Stimulated activated naive CD8-positive, alpha-beta T cell treated with anti-CD3 and anti-CD28 coated beads, Interleukin-15, amount 100 ng/mL, for 72 hours (primary cell): ENCODE data around the gene EZH2.
A peak's percentile ranks its signal among the peaks of the same experiment; 100 is the strongest.

Source experiments
- ATAC-seq: fragments of 150-1000 bp; cut with Tn5 transposase; 2 replicates; pipeline ENCODE4 v1.10.0; 2021; ENCODE audit warnings: mild to moderate bottlenecking, moderate library complexity
- DNase-seq, 2 donors: peaks; one replicate each; pipeline ENCODE4 v3.0.0; 2021 to 2022
- H3K27ac Mint-ChIP-seq, 2 donors: one replicate each; pipeline ENCODE4 v1.8.0; 2022; ENCODE audit warnings: mild to moderate bottlenecking in 2 of 2, mixed read lengths in 2 of 2, moderate library complexity in 2 of 2
- H3K27me3 Mint-ChIP-seq: one replicate; pipeline ENCODE4 v1.8.0; 2022; ENCODE audit warnings: mixed read lengths
- H3K4me1 Mint-ChIP-seq: one replicate; pipeline ENCODE4 v1.8.0; 2022; ENCODE audit warnings: mild to moderate bottlenecking, mixed read lengths
- H3K4me3 Mint-ChIP-seq, 2 donors: one replicate each; pipeline ENCODE4 v1.8.0; 2022; ENCODE audit warnings: mild to moderate bottlenecking in 2 of 2, mixed read lengths in 2 of 2, moderate library complexity in 1 of 2
- H3K9me3 Mint-ChIP-seq, 2 donors: one replicate each; pipeline ENCODE4 v1.8.0; 2022; ENCODE audit warnings: mixed read lengths in 2 of 2

EZH2 gene

DNA sequence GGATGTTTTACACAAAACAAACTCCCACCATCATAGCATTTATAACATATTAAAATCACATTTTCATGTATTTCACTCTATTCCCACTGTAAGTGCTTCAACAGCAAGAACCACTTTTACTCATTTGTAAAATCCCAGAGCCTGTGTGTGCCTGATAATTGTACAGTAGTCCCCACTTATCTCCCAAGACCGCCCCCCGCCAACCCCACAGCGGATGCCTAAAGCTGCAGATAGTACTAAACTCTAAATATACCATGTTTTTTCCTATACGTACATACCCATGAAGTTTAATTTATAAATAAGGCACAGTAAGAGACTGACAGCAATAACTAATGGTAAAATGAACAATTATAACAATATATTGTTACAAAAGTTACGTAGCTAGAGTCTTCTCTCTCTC, 33.5 kb downstream of the EZH2 start:
- peaks cover 45% of the 10 kb centered on the region for H3K4me1 Mint-ChIP-seq
- peak overlapping the region in 1 of 2 donors; percentile 34 for H3K27ac Mint-ChIP-seq
- no peaks in the 10 kb centered on the region for H3K27me3 Mint-ChIP-seq
- DNase-seq (no peak), ATAC-seq (no peak)
- H3K4me3 Mint-ChIP-seq: no peak overlapping the region
- no peaks in the 10 kb centered on the region for H3K9me3 Mint-ChIP-seq

- DNase-seq (no peak), ATAC-seq (no peak)
- peaks cover 45% of the 10 kb centered on the region for H3K4me1 Mint-ChIP-seq
- H3K27me3 Mint-ChIP-seq: no peaks in the 10 kb centered on the region
- no peak overlapping the region for H3K27ac Mint-ChIP-seq
- no peaks in the 10 kb centered on the region for H3K9me3 Mint-ChIP-seq
- no peak overlapping the region for H3K4me3 Mint-ChIP-seq
Observed at GRCh38 chr7:148849393-148850098, 34.5 kb downstream of the EZH2 start.

- Mint-ChIP-seq H3K4me3 (no peak overlapping the region), H3K27ac (no peak overlapping the region), H3K9me3 (no peaks in the 10 kb centered on the region), H3K27me3 (no peaks in the 10 kb centered on the region), H3K4me1 (peaks cover 38% of the 10 kb centered on the region)
- DNase-seq (no peak), ATAC-seq (no peak)
Observed at GRCh38 chr7:148847815-148848734, 36.0 kb downstream of the EZH2 start.

DNA sequence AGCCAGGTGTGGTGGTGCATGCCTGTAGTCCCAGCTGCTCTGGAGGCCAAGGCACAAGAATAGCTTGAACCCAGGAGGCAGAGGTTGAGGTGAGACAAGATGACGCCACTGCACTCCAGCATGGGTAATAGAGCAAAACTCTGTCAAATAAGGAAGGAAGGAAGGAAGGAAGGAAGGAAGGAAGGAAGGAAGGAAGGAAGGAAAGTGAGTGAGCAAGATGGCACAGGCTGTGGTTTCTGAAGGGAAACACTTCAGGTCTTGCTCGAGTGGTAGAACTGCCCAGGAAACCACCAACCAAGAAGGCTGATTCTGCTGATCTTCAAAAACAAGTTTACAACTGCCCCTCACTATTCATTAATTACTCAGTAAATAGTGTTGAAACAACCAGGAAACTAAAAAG, 45.2 kb downstream of the EZH2 start:
- H3K27ac Mint-ChIP-seq: peak overlapping the region in 1 of 2 donors; percentile 75
- DNase-seq: no peak
- no peaks in the 10 kb centered on the region for H3K27me3 Mint-ChIP-seq
- no peaks in the 10 kb centered on the region for H3K9me3 Mint-ChIP-seq
- H3K4me1 Mint-ChIP-seq: peaks cover 32% of the 10 kb centered on the region
- no peak overlapping the region for H3K4me3 Mint-ChIP-seq
- peak; percentile 58 for ATAC-seq

DNA sequence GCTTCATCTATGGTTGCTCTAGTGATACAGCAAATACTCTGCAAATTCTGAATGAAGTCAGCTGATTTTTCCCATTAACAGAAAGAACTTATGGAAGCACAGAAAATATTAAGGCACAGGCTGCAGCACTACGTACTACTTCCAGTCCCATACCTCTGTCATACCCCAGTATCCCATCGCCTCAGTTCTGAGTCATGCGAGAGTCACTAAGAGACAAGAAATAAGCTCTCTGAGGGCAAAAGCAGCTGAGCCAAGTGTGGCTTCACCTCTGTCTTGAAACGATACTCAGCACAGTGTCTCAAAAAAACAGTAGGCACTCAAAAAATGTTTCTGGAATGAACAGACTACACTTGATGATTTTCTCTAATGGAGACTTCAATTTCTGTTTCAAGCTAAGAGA, 48.2 kb downstream of the EZH2 start:
- Mint-ChIP-seq H3K4me3 (no peak overlapping the region), H3K4me1 (peaks cover 21% of the 10 kb centered on the region), H3K9me3 (no peaks in the 10 kb centered on the region), H3K27ac (no peak overlapping the region), H3K27me3 (no peaks in the 10 kb centered on the region)
- no peak for ATAC-seq
- DNase-seq: no peak

- Mint-ChIP-seq H3K27me3 (no peaks in the 10 kb centered on the region), H3K27ac (no peak overlapping the region), H3K9me3 (no peaks in the 10 kb centered on the region), H3K4me3 (no peak overlapping the region), H3K4me1 (peaks cover 12% of the 10 kb centered on the region)
- no peak for ATAC-seq
- DNase-seq: no peak
Observed at GRCh38 chr7:148834605-148835004, 49.5 kb downstream of the EZH2 start.

DNA sequence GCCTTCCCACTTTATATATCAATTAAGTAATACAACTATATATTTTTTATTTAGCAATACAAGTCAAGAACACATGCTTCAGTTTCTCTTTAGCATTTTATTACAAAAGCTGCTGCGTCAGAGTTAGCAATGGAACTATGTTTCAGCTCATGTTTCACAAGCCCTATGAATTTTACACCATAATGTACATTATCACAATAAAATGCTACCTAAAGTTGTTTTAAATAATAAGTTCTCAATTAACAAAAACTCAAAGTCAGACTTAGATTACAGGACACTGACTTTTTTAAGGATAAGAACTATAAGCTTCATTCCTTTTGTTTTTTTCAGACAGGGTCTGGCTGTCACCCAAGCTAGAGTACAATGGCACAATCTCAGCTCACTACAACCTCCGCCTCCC, 52.3 kb downstream of the EZH2 start:
- peak overlapping the region; percentile 19 to 40 for H3K27ac Mint-ChIP-seq
- no peaks in the 10 kb centered on the region for H3K4me1 Mint-ChIP-seq
- no peaks in the 10 kb centered on the region for H3K9me3 Mint-ChIP-seq
- H3K4me3 Mint-ChIP-seq: no peak overlapping the region
- ATAC-seq: no peak
- H3K27me3 Mint-ChIP-seq: no peaks in the 10 kb centered on the region
- DNase-seq: no peak

DNA sequence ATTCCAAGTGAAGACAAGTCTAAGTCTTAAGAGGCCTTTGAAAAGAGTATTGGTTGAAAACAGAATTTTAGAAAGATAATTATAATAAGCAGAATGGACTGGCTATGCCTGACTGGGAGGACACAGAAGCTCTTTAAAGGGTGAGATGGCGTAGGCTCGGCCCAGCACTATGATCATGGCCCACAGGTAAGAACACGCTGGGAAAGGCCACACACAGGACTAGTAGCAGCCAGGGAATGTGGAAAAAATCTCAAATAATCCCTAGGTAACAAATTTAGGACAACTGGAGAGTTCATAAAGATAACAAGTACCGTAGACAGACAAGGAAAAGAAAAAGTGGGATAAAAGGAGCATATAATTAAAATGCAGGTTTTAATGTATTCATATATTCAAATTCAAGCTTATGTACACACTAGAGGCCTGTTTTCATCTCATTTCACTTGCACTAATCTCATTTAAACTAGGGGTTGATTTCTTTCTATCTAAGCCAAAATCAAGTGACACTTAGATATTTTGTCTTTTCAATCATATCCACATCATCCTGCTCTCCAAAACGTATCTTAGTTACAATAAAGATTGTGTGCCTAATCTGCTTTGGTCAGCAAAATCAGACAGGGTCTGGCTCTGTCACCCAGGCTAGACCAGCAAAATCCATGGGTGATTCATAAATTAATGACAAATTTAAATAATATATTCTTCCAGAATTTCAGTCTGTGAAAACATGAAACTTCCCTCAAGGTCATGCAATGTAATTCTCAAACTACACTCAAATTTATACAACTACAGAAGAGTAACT, 53.0 kb downstream of the EZH2 start:
- ATAC-seq: no peak
- no peak overlapping the region for H3K27ac Mint-ChIP-seq
- no peak for DNase-seq

DNA sequence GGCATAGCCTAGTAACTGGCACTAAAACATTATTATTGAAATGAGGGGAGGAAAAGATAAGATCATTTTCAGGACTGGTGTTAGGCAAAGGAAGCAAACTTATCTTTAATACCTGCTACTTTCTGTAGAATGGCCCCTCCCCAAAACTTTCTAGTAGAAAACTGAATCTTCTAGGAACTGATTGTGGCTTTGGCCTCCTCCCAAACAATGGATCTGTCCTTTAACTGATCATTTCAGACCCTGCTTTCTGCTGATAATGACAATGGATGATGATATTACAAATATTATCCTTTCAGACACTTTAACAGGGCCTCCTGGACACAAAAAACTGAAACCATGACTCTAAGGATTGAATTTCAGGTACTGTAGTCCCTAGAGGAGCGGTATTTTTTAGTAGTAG, 55.1 kb downstream of the EZH2 start:
- ATAC-seq (no peak), DNase-seq (no peak)
- Mint-ChIP-seq H3K27ac (no peak overlapping the region), H3K4me1 (no peaks in the 10 kb centered on the region), H3K9me3 (no peaks in the 10 kb centered on the region), H3K27me3 (no peaks in the 10 kb centered on the region), H3K4me3 (no peak overlapping the region)

More for the DNA sequence above, 53.0 kb downstream of the EZH2 start:
- no peak overlapping the region for H3K4me3 Mint-ChIP-seq
- no peaks in the 10 kb centered on the region for H3K4me1 Mint-ChIP-seq
- no peaks in the 10 kb centered on the region for H3K27me3 Mint-ChIP-seq
- H3K9me3 Mint-ChIP-seq: no peaks in the 10 kb centered on the region

- Mint-ChIP-seq H3K4me1 (no peaks in the 10 kb centered on the region), H3K27ac (no peak overlapping the region), H3K9me3 (no peaks in the 10 kb centered on the region), H3K27me3 (no peaks in the 10 kb centered on the region), H3K4me3 (no peak overlapping the region)
- DNase-seq (no peak), ATAC-seq (no peak)
Observed at GRCh38 chr7:148825338-148825737, 58.8 kb downstream of the EZH2 start.

GRCh38 chr7:148824864-148825263, 59.2 kb downstream of the EZH2 start:
- DNase-seq (no peak), ATAC-seq (no peak)
- Mint-ChIP-seq H3K27me3 (no peaks in the 10 kb centered on the region), H3K27ac (no peak overlapping the region), H3K9me3 (no peaks in the 10 kb centered on the region), H3K4me3 (no peak overlapping the region), H3K4me1 (no peaks in the 10 kb centered on the region)

DNA sequence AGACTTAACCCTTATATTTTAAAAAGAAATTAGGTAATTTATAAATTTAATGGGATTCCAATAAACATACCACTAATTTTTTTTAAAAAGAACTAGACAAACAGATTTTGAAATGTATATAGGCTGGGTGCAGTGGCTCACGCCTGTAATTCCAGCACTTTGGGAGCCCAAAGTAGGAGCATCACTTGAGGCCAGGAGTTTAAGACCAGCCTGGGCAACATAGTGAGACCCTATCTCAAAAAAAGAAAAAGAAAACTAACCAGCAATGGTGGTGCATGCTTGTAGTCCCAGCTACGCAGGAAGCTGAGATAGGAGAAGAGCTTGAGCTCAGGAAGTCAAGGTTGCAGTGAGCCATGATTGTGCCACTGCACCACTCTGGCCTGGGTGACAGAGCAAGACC, 62.7 kb downstream of the EZH2 start:
- Mint-ChIP-seq H3K27ac (peak overlapping the region in 1 of 2 donors; percentile 73), H3K9me3 (no peaks in the 10 kb centered on the region), H3K27me3 (no peaks in the 10 kb centered on the region), H3K4me1 (no peaks in the 10 kb centered on the region), H3K4me3 (no peak overlapping the region)
- ATAC-seq (no peak), DNase-seq (no peak)

DNA sequence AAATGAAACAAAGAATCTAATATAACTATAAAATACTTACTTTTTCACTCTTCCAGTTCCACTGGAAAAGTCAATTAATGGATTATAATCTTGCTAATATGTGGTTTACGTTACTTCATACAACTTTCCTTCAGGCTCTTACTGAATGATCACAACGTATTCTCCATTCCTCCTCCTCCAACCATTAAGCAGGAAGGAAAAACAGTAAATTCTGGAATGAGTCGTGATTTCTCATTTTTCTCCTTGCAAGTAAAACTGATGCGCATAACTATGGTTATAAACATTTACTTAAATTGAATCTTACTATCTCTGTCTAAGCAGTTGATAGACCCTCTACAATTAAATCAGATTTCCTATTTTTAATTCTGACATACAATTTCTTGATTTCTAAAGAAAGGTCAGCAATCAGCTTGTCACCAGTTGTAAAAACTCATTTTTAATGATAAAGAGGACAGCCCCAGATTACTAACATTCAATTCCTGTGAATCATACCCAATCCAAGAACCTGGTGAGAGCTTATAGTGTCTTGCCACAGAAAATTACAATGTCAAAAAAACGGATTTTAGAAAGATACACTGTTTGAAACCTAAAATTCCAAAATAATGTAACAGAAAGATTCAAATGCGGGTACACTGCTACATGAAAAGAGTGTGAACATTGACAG, 64.3 kb downstream of the EZH2 start:
- Mint-ChIP-seq H3K9me3 (no peaks in the 10 kb centered on the region), H3K4me3 (no peak overlapping the region), H3K27ac (no peak overlapping the region), H3K27me3 (no peaks in the 10 kb centered on the region), H3K4me1 (no peaks in the 10 kb centered on the region)
- no peak for ATAC-seq
- DNase-seq: no peak

DNA sequence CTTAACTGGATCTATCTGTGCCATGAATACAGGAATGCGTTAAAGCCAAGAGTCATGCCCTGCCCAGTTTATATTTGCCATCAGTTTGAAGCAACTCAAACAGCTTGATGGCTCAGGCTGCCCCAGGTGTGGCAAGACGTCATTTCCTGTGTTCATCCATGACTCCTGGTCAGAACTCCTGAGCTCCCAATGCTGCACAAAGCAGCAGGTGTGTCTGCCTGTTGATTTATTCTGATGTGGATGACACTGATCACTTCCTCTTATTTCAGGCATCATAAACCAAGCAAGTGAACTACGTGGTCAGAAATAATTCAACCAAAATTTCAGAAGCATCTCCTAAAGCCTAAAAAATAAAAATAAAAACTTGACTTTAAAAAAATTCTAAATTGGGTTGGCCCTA, 68.5 kb downstream of the EZH2 start:
- ATAC-seq: no peak
- no peaks in the 10 kb centered on the region for H3K27me3 Mint-ChIP-seq
- no peak overlapping the region for H3K4me3 Mint-ChIP-seq
- H3K9me3 Mint-ChIP-seq: no peaks in the 10 kb centered on the region
- H3K27ac Mint-ChIP-seq: no peak overlapping the region
- H3K4me1 Mint-ChIP-seq: no peaks in the 10 kb centered on the region
- DNase-seq: no peak

- Mint-ChIP-seq H3K9me3 (no peaks in the 10 kb centered on the region), H3K4me1 (no peaks in the 10 kb centered on the region), H3K27me3 (no peaks in the 10 kb centered on the region), H3K4me3 (no peak overlapping the region), H3K27ac (no peak overlapping the region)
- ATAC-seq (no peak), DNase-seq (no peak)
Observed at GRCh38 chr7:148814922-148815559, 69.0 kb downstream of the EZH2 start.
